Cortex of kidney (tissue), 1 donor: ENCODE measurements around the gene APOOL.

Source experiments
- DNase-seq: peaks from one replicate; lab custom pipeline; 2025; lab: John Stamatoyannopoulos, UW

Gene APOOL

DNA sequence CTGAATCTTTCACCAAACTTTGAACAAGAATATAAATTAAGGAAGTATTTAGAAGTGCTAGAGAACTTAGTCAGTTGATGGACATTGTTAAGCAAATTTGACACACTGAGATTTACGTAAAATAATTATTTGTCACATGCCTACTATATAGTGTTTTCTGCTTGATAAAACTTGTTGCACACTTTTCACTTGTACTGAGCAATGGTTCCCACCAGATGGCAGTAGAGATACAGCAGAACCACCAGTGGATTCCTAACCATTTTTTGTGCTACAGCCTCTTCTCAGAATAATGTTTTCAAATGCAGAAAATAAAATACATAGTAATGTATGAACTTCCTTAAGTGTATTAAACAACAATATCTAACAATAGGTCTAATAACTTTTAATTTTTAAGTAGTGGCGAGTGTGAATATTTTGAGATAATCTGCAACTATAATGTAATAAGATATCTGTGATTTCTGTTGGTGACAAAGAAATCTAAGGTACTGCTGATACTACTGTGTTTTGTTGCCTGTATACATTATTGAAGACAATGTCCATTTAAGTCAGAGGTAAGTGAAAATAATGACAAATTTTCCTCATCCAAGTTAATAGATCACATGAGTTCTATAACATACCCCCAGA lies 81.2 kb downstream of the APOOL start:
- no peak for DNase-seq

DNA sequence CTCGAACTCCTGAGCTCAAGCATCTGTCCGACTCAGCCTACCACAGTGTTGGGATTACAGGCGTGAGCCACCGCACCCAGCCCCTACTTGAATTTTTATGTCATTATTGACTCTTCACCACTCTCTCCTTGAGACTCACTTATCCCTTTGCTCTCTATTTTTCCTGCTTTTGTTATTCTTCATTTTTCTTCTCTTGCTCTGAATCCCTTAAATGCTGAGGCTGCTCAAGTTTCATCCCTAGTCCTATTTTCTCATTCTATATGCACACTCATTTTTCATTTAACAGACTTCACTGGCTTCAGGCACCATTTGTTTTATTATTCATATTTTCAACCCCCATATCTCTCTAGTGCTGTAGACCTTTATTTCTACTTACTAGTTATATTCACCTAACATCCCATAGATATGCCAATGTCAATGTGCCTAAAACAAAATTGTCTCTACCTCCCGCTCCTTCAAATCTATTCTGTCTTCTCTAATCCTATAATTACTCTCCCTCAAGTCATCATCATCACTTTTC lies 85.7 kb downstream of the APOOL start:
- DNase-seq = no peak

DNA sequence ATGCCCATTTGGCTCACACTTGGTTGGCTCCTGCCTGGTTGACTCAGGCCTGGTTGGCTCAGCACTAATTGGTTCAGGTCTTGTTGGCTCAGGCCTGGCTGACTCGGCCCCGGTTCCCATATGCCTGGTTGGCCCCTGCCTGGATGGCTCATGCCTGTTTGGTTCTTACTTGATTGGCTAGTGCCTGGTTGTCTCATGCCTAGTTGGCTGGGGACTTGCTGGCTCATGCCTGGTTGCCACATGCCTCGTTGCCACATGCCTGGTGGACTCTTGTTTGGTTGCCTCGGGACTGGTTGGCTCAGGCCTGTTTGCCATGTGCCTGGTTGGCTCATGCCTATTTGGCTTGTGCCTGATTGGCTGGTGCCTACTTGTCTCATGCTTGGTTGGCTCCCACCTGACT lies 103.7 kb downstream of the APOOL start:
- no peak for DNase-seq

DNA sequence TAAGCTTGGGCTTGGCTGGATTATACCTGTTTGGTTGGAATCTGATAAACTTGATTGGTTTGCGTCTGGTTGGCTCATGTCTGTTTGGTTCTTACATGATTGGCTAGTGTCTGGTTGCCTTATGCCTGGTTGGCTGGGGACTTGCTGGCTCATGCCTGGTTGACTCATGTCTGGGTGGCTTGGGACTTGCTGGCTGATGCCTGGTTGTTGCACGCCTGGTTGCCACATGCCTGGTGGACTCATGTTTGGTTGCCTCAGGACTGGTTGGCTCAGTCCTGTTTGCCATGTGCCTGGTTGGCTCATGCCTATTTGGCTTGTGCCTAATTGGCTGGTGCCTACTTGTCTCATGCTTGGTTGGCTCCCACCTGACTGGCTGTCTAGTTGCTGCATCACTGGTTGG lies 104.5 kb downstream of the APOOL start:
- no peak for DNase-seq

DNA sequence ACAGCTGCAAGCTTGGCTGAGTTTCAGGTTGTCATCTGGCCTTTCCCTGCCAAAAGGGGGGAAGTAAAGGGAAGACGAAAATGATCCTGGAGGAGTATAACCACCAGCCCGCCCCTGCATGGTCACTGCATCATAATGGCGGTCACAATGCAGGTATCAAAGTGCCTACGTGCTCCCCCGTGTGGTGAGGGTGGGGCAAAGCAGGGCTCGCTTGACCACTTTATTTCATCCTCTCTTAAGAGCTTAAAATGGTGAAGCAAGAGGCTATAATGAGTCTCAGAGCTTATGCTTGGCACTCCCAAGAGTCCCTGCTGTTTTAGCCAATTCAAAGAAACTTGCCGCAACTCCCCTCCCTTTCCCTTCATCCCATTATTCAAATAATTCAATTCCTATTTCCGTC lies 105.6 kb downstream of the APOOL start:
- DNase-seq = no peak

DNA sequence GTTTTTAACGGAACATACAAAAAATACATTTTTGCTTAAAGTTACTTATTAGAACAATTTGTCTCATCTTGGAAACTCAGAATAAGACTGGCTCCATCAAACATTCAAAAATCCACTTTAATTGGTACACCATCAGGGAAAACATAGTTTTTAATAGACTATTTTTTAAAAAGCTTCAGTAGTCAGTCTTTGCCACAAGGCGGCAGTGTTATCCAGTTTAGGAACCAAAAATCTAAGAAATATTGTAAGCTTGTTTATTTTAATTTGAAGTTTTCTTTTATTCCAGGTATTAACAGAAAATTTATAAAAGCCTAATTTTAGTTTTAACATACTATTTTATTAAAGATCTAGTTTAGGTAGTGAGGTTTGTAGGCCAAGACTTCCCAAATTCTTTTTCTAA lies 107.7 kb downstream of the APOOL start:
- DNase-seq = no peak

DNA sequence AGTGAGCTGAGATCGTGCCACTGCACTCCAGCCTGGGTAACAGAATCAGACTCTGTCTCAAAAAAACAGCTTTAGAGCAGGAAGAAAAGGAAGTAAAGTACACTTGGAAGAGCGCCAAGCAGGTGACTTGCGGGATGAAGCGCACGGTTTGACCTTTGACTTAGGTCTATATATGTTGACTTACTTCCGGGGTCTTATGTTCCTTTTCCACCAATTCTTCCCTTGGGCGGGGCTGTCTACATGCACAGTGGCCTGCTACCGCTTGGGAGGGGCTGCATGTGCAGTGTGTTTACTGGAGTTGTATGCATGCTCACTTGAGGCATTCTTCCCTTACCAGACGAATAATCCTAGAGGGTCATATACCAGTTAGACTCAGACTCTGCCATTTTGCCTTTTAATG lies 108.6 kb downstream of the APOOL start:
- DNase-seq = no peak

DNA sequence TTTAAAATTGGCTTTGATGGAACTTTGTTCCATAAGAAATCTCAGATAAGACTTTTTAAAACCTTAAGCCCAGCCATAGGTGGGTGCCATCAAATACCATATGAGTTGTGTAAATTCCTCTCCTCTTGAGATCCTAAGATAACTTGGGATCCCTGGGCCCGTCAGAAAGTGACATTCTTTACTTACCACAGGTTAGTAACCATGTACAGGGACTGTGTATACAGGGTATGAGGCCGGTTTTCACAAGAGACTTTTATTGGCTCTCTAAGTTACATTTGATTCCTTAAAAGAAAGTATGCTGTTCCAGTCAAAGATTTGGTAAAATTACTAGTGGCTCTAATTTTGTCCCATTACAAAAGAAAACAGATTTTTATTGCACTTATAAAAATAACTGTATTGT lies 110.1 kb downstream of the APOOL start:
- DNase-seq = no peak

DNA sequence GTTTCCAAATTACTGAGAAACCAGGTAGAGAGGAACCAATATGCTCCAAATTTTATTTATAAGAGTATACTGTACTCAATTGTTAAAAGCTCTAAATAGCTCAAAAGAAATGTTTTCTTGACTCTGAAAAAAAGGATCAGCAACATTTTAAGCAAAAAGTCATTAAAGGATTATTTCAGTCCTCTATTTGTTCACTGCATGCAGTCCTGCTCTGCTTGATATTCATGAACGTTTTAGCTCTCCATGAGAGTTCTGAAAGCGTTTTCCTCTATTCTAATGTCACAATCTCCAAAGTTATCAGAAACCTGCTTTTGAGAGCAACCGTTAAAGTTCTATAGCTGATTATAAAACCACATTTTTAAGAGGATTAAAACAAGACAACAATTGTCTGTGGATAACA lies 110.5 kb downstream of the APOOL start:
- DNase-seq = no peak

DNA sequence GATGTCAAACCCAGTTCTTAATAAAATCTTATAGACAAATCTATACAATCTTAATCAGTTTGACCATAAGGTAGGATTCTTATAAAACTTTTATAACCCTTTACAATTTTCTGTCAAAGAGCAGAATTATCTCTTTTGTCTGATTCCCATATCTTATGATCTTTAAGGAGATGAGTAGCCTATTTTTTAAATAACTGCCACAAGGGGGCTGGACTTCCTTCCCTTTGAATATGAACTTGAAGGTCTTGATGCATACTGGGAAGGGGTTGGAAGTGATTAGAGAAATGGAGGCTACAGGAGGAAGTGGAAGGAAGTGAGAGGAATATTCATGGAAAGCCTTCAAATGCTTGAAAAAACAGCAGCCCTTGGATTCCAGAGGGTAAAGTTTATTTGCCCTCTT lies 111.1 kb downstream of the APOOL start:
- DNase-seq = no peak

DNA sequence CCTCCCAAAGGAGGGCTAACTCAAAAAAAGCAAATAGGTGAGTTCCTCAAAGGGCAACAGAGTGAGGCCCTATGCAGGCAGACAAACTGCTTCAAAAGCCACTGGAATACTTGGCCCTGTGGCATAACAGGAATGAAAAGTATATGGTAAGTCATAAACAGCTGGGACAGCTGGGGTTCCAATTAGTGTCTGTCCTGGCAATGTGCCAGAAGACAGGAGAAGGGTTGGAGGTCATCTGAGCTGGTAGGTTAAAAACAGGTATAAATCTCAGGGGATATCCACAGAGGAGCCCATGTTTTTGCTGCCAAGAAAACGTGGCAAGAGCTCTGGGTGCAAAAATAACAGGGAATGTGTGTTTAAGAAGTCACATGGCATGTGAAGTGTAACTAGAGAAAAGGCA lies 111.6 kb downstream of the APOOL start:
- no peak for DNase-seq

DNA sequence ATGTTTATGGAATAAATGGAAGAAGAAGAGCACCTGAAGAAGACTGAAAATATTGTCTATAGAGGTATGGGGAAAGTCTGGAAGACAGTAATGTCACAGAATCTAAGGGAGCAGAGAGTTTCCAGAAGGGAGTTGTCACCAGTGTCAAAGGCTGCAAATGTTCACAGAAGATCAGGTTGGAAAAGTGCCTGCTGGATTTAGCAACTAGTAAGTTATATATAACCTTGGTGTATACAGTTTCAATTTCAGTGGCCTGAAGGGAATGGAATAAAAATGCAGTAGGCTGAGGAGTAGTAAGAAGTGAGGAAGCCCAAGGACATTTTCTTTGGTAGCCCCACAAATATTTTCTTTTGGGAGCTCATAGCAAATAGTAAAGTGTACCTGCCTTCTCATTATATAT lies 132.7 kb downstream of the APOOL start:
- DNase-seq = no peak

DNA sequence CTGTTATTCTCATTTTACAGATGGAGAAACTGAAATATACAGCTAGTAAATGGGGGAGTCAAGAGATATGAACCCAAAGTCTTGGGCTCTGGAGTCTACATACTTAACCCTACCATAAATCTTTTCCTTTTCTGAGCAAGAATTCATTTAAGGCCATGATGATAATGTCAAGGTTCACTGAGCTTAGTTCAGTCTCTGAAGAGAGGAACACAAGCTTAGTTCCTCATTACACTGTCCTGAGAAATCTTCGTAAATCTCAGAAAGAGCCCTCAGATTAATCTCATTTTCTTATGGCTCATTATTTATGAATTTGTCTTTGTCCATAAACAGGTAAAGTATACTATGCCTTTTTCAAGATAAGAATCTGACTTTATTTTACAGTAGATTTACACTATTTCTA lies 135.7 kb downstream of the APOOL start:
- no peak for DNase-seq

DNA sequence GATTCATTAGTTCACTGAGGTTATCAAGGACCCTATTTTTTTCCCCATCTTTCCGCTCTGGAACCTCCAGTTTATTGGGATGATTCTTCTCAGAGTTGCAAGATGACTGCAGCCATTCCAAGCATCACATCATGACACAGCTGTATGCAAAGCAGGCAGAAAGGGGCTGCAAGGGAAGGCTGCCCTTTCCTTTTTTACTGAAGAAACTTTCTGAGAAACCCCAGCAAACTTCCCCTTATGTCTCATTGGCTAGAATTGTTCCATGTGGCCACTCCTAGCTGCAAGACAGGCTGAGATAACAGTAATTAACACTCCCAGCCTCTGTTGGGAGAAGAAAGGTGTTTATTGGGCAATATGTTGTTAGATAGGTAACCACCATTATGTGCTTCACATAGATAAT lies 137.3 kb downstream of the APOOL start:
- no peak for DNase-seq
